ENCODE data around the gene SRSF4.

- TF ChIP-seq CTCF (IDR thresholded peaks at IDR 0.05) (peak in 2 of 12 donors; percentile 5 to 32), POLR2A (IDR thresholded peaks at IDR 0.05) (no peak)
Measured at GRCh38 chr1:29117381-29117780, 64.3 kb downstream of the SRSF4 start.
